Measurements from ENCODE around the gene ZNF302.

ZNF302 gene

DNA sequence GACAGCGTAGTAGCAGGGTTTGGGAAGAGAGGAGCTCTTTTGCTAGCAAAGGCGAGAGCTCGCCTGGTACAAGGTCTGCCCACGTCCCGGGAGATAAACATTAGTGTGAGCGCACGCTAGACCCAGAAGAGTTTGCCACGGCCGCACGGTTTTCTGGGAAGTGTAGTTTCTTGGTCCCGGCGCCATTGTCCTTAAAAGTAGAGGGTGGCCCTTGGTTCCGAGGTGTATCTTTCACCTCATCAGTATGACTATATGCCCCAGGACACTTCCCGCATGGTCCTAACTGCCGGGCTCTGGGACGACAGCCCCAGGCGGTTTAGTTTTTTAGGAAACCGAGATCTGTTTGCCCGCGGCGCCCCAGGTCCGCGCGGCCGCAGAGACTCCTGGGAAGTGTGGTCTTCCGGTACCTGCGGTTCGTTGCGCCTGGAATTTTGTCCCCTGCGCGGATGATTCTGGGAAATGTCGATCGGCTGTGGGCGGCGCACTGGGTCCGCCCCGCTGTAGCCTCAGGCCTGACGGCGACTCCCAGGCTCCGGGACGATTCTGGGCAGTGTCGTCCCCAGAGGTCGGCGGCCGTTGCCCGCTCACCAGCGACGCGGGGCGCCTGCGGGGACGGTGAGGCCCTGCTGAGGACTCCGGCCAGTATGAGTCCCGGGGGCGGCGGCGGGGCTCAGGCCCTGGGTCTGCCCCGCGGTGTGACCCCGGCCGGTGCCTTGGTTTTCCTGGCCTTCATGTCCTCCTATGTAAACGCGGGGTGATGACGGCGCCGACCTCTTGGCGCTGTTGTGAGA is 56.5 kb downstream of the ZNF302 start, which contains the start of gene ZNF181:
ZNF181 (plus strand) TSS at position 498 of the 791 bp plus-strand sequence. CDS start 795 bp downstream, outside the sequence.
- peak; percentile 81 for DNase-seq

DNA sequence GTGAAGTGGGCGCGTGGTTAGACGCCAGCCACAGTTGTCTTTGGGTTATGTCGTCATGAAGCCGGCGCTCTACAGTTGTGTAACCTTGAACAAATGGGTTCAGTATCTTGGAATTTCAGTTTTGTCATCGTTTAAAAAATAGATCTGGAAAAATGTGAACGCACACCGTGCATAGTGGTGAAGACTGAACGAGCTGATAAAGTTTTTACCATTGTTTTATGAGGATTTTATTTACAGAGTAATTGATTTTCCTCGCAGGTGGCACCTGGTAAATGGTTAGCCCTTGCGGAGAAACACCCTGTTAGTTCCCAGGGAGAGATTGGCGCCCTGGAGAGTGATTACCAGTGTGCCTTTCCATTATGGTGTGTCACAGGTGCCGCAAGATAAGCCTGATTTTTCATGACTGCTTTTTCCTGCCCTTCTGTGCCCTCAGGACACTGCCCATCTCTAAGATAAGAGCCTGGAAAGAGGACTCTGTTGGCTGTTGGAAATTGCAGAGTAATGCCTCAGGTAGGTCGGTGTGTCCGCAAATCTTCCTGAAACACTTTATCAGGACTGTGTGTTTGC is 57.1 kb downstream of the ZNF302 start:
- peak in 1 of 2 donors; percentile 5 for DNase-seq
